ENCODE data around the gene ARHGEF6.

ARHGEF6 gene

GRCh38 chrX:136691028-136691809 lies 89.5 kb downstream of the ARHGEF6 start:
- no peak for DNase-seq

DNA sequence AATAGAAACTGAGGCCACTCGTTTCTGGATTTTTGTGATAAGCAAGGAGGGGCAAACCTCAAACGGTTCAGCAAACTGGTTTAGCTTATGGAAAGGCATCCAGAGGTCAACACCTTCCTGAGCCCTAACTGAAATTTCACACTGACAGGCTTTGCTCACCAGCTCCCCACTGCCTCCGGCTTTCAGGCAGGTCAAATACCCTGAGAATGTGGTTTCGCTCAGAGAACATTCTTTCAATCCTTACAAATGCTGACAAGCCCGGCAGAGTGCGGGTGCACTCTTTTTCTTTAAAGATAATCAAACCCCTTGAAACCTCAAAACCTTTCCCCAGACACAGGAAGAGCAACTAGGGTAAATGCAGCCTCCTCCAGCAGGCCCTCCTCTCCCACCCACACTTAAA lies 91.3 kb downstream of the ARHGEF6 start:
- no peak for DNase-seq

DNA sequence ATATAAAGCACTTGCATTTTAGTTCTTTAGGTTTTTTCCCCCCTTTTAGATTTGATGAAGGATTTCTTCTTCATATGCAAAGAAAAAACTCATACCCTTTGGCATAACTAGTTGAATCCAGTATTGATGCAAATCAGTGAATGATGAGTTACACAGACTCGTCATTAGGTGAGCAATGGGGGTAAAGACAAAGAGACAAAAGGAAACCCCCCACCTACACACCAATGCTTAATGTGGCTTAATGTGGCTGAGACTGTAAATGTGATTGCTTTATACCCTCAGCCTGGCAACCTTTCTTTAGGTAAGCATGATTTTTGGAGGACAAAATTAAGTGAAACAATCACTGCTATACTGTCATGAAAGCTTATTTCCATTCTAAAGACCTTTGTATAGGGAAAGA lies 93.3 kb downstream of the ARHGEF6 start:
- no peak for DNase-seq

DNA sequence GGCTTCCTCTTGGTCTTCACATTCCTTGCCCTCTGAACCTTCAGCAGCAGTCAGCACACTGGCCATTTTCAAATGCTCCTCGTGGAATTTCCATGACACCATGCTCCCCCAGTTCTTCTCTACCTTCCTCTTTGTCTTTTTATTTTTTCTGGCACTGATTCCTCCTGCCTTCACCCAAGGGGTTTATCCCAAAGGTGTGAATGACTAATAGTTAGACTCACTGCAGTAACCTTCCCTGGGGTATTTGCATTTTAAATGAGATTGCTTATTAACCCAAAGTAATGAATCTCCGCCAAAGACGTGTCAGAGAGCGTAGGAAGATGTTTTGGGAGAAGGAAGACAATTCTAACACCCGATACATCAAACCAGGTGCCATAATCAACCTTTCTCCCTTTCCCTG lies 96.6 kb downstream of the ARHGEF6 start:
- DNase-seq: no peak

GRCh38 chrX:136679531-136679930 lies 101.2 kb downstream of the ARHGEF6 start:
- no peak for DNase-seq

- DNase-seq: no peak
Measured at GRCh38 chrX:136674270-136674985, 106.3 kb downstream of the ARHGEF6 start.

- no peak for DNase-seq
Measured at GRCh38 chrX:136671006-136671610, 109.6 kb downstream of the ARHGEF6 start.

GRCh38 chrX:136667446-136668168 lies 113.1 kb downstream of the ARHGEF6 start:
- DNase-seq: no peak

GRCh38 chrX:136666088-136666487 lies 114.6 kb downstream of the ARHGEF6 start:
- no peak for DNase-seq

GRCh38 chrX:136665258-136665900 lies 115.4 kb downstream of the ARHGEF6 start:
- DNase-seq: no peak

DNA sequence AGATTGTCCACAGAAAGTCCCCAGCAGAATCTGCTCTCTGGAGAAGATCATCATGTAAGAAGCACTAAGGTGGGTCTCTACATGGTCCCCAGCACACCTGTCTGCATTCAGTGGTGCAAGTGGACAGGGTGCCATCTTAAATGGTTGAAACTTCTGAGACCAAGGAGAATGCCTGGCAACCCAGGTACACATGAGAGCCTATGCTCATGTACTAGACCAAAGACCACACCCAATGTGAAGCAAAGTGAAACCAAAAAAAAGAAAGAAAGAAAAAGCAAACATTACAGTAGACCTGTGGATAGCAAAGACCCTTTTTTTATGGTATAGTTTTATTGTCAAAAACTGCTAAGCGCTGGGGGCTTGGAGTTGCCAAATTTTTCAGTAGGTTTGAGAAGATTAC lies 117.8 kb downstream of the ARHGEF6 start:
- no peak for DNase-seq

DNA sequence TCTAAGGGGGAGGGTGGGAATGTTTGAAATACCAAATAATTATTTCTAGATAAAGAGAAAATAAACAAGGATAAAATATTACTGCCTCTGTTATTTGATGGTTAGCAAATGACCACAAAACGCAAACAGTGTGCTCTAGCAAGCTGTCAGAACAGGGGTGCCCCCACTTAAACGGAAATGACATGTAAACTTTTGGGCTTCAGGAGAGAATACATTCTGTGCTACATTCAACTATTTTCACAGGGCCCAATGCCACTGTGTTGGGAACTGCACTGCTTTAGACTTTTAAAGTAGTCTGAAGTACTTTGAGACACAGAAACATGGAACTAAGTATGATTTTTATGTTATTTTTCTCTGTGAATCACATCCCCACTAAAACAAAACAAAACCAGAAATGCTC lies 118.6 kb downstream of the ARHGEF6 start:
- no peak for DNase-seq

DNA sequence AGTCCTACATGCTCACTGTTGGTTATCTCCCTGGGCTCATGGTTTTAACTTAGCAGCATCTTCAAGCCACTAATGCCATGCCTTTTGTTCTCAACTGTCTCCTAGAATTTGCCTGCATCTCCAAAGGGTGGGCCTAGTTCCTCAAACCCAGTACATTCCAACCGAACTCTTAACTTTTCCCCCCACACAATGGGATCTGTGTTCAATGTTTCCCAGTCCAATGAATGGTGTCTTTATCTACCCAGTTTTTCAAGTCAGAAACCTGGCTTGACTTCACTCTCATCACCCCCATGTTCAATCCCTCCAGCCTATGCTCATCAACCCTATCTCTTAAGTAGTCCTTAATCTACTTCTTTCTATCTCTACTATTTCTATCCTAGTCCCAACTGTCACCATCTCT lies 119.8 kb downstream of the ARHGEF6 start:
- no peak for DNase-seq

DNA sequence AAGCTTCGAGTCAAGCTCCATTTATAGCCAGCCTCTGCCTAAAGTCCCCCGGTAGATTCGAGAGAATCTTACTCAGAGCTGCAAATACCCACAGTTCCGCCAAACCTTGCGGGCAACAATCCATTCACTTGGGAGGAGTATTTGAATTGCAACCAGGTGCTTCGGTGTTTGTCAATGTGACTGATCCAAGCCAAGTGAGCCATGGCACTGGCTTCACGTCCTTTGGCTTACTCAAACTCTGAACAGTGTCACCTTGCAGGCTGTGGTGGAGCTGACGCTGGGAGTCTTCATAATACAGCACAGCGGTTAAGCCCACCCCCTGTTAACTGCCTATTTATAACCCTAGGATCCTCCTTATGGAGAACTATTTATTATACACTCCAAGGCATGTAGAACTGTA lies 121.6 kb downstream of the ARHGEF6 start:
- no peak for DNase-seq

- DNase-seq: no peak
Measured at GRCh38 chrX:136658151-136658550, 122.6 kb downstream of the ARHGEF6 start.

- no peak for DNase-seq
Measured at GRCh38 chrX:136656361-136656964, 124.3 kb downstream of the ARHGEF6 start.

GRCh38 chrX:136652822-136653723 lies 127.7 kb downstream of the ARHGEF6 start:
- no peak for DNase-seq

- DNase-seq: no peak
Measured at GRCh38 chrX:136650811-136651210, 129.9 kb downstream of the ARHGEF6 start.

GRCh38 chrX:136647677-136648360 lies 132.9 kb downstream of the ARHGEF6 start, which contains the start of gene CD40LG:
Gene CD40LG, plus strand, starts transcription at chrX:136648158. Its CDS starts 91 bp downstream, at chrX:136648249.
- DNase-seq: no peak

GRCh38 chrX:136646602-136647239 lies 134.0 kb downstream of the ARHGEF6 start:
- DNase-seq: no peak

Data from NCI-H446 (cell line).